ENCODE results near the gene TNFAIP8L3.

The TNFAIP8L3 gene

DNA sequence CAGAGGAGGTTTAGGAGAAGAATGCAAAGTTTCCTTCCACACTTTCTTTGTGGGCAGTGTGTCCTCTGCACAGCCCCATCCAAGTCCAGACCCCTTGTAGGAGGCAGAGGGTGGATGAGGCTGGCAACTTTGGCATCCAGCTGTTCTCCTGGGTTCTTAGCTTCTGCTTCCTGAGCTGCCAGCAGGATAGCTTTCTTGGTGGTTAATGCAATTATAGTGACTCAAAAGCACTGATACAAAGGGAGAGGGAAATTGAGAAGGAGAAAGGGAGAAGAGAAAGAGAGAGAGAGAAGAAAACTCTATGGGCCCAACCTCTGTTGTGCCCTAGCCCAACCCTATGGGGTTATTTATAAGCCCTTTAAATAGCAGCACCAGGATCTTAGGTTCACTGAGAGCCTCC, 4.5 kb upstream of the TNFAIP8L3 start:
- H4K20me1 ChIP-seq (ENCODE audit: low read depth, low read length): no peaks in the 10 kb centered on the region
- no peak overlapping the region for H3K4me2 ChIP-seq (ENCODE audit: low read depth, low read length, poor library complexity, severe bottlenecking)
- no peak overlapping the region for H2AFZ ChIP-seq (ENCODE audit: low read depth, low read length, severe bottlenecking)
- TF ChIP-seq, protein P1, sequence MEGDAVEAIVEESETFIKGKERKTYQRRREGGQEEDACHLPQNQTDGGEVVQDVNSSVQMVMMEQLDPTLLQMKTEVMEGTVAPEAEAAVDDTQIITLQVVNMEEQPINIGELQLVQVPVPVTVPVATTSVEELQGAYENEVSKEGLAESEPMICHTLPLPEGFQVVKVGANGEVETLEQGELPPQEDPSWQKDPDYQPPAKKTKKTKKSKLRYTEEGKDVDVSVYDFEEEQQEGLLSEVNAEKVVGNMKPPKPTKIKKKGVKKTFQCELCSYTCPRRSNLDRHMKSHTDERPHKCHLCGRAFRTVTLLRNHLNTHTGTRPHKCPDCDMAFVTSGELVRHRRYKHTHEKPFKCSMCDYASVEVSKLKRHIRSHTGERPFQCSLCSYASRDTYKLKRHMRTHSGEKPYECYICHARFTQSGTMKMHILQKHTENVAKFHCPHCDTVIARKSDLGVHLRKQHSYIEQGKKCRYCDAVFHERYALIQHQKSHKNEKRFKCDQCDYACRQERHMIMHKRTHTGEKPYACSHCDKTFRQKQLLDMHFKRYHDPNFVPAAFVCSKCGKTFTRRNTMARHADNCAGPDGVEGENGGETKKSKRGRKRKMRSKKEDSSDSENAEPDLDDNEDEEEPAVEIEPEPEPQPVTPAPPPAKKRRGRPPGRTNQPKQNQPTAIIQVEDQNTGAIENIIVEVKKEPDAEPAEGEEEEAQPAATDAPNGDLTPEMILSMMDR (IDR thresholded peaks at IDR 0.05; ENCODE audit: insufficient read depth, low read length, poor library complexity, severe bottlenecking): no peak
- TF ChIP-seq EZH2phosphoT487 (conservative IDR thresholded peaks at IDR 0.05; ENCODE audit: low read length): no peak
- H3K9me2 ChIP-seq (replicated peaks; ENCODE audit: insufficient read depth, low read length): no peaks in the 10 kb centered on the region
- no peak overlapping the region for H3K9ac ChIP-seq (ENCODE audit: low read length)
- H3F3A ChIP-seq (ENCODE audit: insufficient read depth): no peaks in the 10 kb centered on the region
- H3K36me3 ChIP-seq (ENCODE audit: low read length): no peaks in the 10 kb centered on the region
- no peak overlapping the region for H3K4me3 ChIP-seq (ENCODE audit: insufficient read depth, low read length, poor library complexity, severe bottlenecking)
- H3K79me2 ChIP-seq (ENCODE audit: insufficient read depth, low read length): no peaks in the 10 kb centered on the region
- no peaks in the 10 kb centered on the region for H3K9me3 ChIP-seq (ENCODE audit: insufficient read depth, low read length)
- H3K27me3 ChIP-seq (ENCODE audit: low read length): no peaks in the 10 kb centered on the region
- H3K27ac ChIP-seq (ENCODE audit: low read depth, low read length): no peak overlapping the region

DNA sequence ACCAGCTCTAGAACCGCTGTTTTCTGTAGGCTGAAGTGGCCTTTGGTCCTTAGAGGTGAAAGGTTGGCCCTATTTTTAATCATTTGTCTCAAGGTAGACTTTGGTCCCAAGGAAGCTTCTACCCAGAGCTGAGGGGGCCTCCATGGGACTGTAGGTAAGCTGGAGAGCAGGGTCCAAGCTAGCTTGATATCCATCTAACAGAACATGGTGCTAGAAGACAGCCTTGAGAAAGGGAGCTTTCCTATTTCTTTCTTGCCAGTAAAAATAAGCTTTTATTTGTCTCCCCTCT, 3.6 kb upstream of the TNFAIP8L3 start:
- no peaks in the 10 kb centered on the region for H3K27me3 ChIP-seq (ENCODE audit: low read length)
- no peaks in the 10 kb centered on the region for H4K20me1 ChIP-seq (ENCODE audit: low read depth, low read length)
- H3K36me3 ChIP-seq (ENCODE audit: low read length): no peaks in the 10 kb centered on the region
- H3K79me2 ChIP-seq (ENCODE audit: insufficient read depth, low read length): no peaks in the 10 kb centered on the region
- no peak overlapping the region for H3K9ac ChIP-seq (ENCODE audit: low read length)
- peak overlapping the region; percentile 41 for H2AFZ ChIP-seq (ENCODE audit: low read depth, low read length, severe bottlenecking)
- H3K9me3 ChIP-seq (ENCODE audit: insufficient read depth, low read length): no peaks in the 10 kb centered on the region
- TF ChIP-seq, protein P1 (IDR thresholded peaks at IDR 0.05; ENCODE audit: insufficient read depth, low read length, poor library complexity, severe bottlenecking): no peak
- no peak for TF ChIP-seq EZH2phosphoT487 (conservative IDR thresholded peaks at IDR 0.05; ENCODE audit: low read length)
- H3K4me2 ChIP-seq (ENCODE audit: low read depth, low read length, poor library complexity, severe bottlenecking): no peak overlapping the region
- no peaks in the 10 kb centered on the region for H3K9me2 ChIP-seq (replicated peaks; ENCODE audit: insufficient read depth, low read length)
- no peak overlapping the region for H3K4me3 ChIP-seq (ENCODE audit: insufficient read depth, low read length, poor library complexity, severe bottlenecking)
- H3F3A ChIP-seq (ENCODE audit: insufficient read depth): no peaks in the 10 kb centered on the region
- H3K27ac ChIP-seq (ENCODE audit: low read depth, low read length): no peak overlapping the region

DNA sequence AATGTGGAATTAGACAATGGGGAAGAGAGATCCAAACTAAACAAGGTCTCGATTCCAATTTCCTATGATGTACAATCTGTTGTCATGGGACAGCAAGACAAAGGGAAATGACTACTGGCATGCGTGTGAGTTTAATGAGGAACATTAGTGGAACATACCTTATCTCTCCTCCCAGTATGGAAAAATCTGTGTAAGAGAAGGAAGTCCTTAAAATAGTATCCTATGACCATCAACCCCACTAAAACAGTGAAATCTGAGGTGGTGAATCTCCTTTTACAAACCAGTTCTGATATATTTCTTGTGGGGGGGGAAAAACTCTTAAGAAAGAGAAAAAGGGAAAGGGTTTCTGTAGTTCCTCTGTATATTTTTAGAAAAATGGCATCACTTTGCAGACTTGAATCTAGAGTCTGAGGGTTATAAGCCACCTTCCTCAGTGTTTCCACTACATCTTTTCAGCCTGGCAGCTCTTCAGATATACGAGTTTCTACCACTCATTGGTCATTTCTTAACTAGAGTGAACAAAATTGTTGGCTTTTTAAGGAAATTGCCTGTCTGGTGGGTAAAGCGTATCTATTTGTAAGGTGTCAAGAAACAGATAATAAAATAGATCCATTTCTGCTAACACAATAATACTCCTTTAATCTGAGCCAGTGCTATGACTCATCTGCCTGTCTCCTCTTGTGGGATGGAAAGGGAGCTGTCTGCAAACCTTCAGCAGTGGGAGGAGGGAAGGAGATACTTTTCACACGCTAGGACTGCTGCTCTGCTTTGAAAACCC, 3.0 kb upstream of the TNFAIP8L3 start:
- H3K36me3 ChIP-seq (ENCODE audit: low read length): no peaks in the 10 kb centered on the region
- TF ChIP-seq, protein P1 (IDR thresholded peaks at IDR 0.05; ENCODE audit: insufficient read depth, low read length, poor library complexity, severe bottlenecking): no peak
- no peak for TF ChIP-seq EZH2phosphoT487 (conservative IDR thresholded peaks at IDR 0.05; ENCODE audit: low read length)
- H3K4me2 ChIP-seq (ENCODE audit: low read depth, low read length, poor library complexity, severe bottlenecking): no peak overlapping the region
- H3K9me2 ChIP-seq (replicated peaks; ENCODE audit: insufficient read depth, low read length): no peaks in the 10 kb centered on the region
- no peak overlapping the region for H3K4me3 ChIP-seq (ENCODE audit: insufficient read depth, low read length, poor library complexity, severe bottlenecking)
- peak overlapping the region; percentile 41 for H2AFZ ChIP-seq (ENCODE audit: low read depth, low read length, severe bottlenecking)
- no peaks in the 10 kb centered on the region for H4K20me1 ChIP-seq (ENCODE audit: low read depth, low read length)
- no peaks in the 10 kb centered on the region for H3K27me3 ChIP-seq (ENCODE audit: low read length)
- no peak overlapping the region for H3K27ac ChIP-seq (ENCODE audit: low read depth, low read length)
- no peaks in the 10 kb centered on the region for H3K79me2 ChIP-seq (ENCODE audit: insufficient read depth, low read length)
- no peaks in the 10 kb centered on the region for H3F3A ChIP-seq (ENCODE audit: insufficient read depth)
- no peak overlapping the region for H3K9ac ChIP-seq (ENCODE audit: low read length)
- H3K9me3 ChIP-seq (ENCODE audit: insufficient read depth, low read length): no peaks in the 10 kb centered on the region

All from SU-DHL-6 (cell line).